NT2/D1 (cell line): Measurements from ENCODE around the gene KRT4.

Source experiments
- SUZ12 ChIP-seq: IDR thresholded peaks from 2 replicates; pipeline ENCODE4 v1.6.1; 2011; ENCODE audit not compliant: insufficient read length, insufficient read depth; ENCODE audit errors: extremely low read depth
- ZNF274 ChIP-seq: IDR thresholded peaks from 2 replicates; pipeline ENCODE4 v1.6.1; 2011; ENCODE audit warnings: mild to moderate bottlenecking, low read depth, low read length

DNA sequence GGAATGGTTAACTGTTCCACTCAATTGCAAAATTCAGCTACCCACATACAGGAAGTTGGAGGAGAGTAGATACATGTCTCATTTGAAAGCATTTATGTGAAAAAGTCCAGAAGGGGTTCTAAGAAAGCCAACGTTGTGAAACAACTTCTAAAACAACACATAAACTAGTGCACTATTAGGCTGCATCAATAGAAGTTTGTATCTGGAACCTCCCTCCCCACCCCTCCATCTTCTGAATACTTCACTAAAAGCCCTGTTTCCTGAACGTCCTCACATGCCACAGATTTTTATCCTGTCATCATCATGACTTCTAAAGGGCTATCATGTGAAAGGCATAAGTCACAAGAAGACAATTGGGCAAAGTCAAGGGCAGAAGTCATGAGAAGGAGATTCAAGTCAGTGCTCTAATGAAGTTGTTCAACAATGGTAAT, 14.7 kb upstream of the KRT4 start:
- TF ChIP-seq ZNF274 (no peak), SUZ12 (no peak)
